NCI-H2196 treated with DMSO at 0.1 percent for 48 hours (cell line): ENCODE measurements around the gene MMP26.
"Not testable (repeated sequence)": the region's sequence is repeated elsewhere in the genome, so short reads cannot be mapped to it uniquely, and the experiment has no call there.

Experiments used
- DNase-seq: peaks from one replicate; lab custom pipeline; 2025; ENCODE audit not compliant: unreplicated experiment; lab: John Stamatoyannopoulos, UW

The MMP26 gene

GRCh38 chr11:4722616-4723534 lies 18.3 kb downstream of the MMP26 start:
- DNase-seq: not testable (repeated sequence)

- DNase-seq: no peak
Measured at GRCh38 chr11:4727171-4727570, 22.6 kb downstream of the MMP26 start.

- DNase-seq: no peak
Measured at GRCh38 chr11:4740735-4741134, 36.2 kb downstream of the MMP26 start.

- DNase-seq: no peak
Measured at GRCh38 chr11:4748438-4748837, 43.9 kb downstream of the MMP26 start.

- no peak for DNase-seq
Measured at GRCh38 chr11:4751201-4751600, 46.6 kb downstream of the MMP26 start.
